DOHH2 (cell line): ENCODE data around the gene MBD5.

Source experiments
- H3F3A ChIP-seq: fragments of 200-600 bp; sonication (generic), shearing (Covaris generic); 2 replicates; pipeline ENCODE4 v1.6.0; 2016; ENCODE audit warnings: antibody characterized with exemption, mild to moderate bottlenecking; ENCODE audit not compliant: control insufficient read depth, insufficient read depth
- H3K27ac ChIP-seq: fragments of 200-600 bp; sonication (generic); 2 replicates; pipeline ENCODE4 v1.5.1; 2014; ENCODE audit warnings: low read depth, mild to moderate bottlenecking, low read length, moderate library complexity
- H3K27me3 ChIP-seq: fragments of 200-600 bp; sonication (generic); 2 replicates; pipeline ENCODE4 v1.6.1; 2014; ENCODE audit warnings: mild to moderate bottlenecking, low read length, mixed read lengths; ENCODE audit not compliant: control insufficient read depth
- H3K36me3 ChIP-seq: fragments of 200-600 bp; sonication (generic); 2 replicates; pipeline ENCODE4 v1.6.1; 2014; ENCODE audit warnings: mild to moderate bottlenecking, low read length, moderate library complexity, mixed read lengths; ENCODE audit not compliant: control insufficient read depth
- H3K4me1 ChIP-seq: fragments of 200-600 bp; sonication (generic); 2 replicates; pipeline ENCODE4 v1.6.1; 2014; ENCODE audit warnings: mild to moderate bottlenecking, low read length, mixed read lengths; ENCODE audit not compliant: control insufficient read depth
- H3K4me2 ChIP-seq: fragments of 200-600 bp; sonication (generic); 2 replicates; pipeline ENCODE4 v1.6.0; 2014; ENCODE audit warnings: mild to moderate bottlenecking, low read length, moderate library complexity
- H3K4me3 ChIP-seq: fragments of 200-600 bp; sonication (generic); 2 replicates; pipeline ENCODE4 v1.5.1; 2014; ENCODE audit warnings: mild to moderate bottlenecking, low read length, mixed read lengths
- H3K79me2 ChIP-seq: fragments of 200-600 bp; sonication (generic); 2 replicates; pipeline ENCODE4 v1.6.1; 2014; ENCODE audit warnings: mild to moderate bottlenecking, low read length, mixed read lengths; ENCODE audit not compliant: control insufficient read depth
- H3K9me2 ChIP-seq: fragments of 200-600 bp; sonication (generic); replicated peaks from 2 replicates; pipeline ENCODE4 v1.6.1; 2014; ENCODE audit warnings: mild to moderate bottlenecking, low read length, mixed read lengths; ENCODE audit not compliant: control insufficient read depth
- H3K9me3 ChIP-seq: fragments of 200-600 bp; sonication (generic); 2 replicates; pipeline ENCODE4 v1.6.1; 2014; ENCODE audit warnings: antibody characterized with exemption, low read length, mixed read lengths; ENCODE audit not compliant: control insufficient read depth, insufficient read depth
- H4K20me1 ChIP-seq: fragments of 200-600 bp; sonication (generic); 2 replicates; pipeline ENCODE4 v1.6.0; 2014; ENCODE audit warnings: low read depth, mild to moderate bottlenecking, antibody characterized with exemption, low read length, moderate library complexity; ENCODE audit not compliant: control insufficient read depth, insufficient read depth
- CTCF ChIP-seq: fragments of 200-600 bp; sonication (generic); IDR thresholded peaks from one replicate; pipeline ENCODE4 v1.5.1; 2014; ENCODE audit warnings: antibody characterized with exemption, mild to moderate bottlenecking, low read depth, low read length; ENCODE audit not compliant: poor library complexity, severe bottlenecking
- EZH2phosphoT487 ChIP-seq: fragments of 200-600 bp; sonication (generic); IDR thresholded peaks from 2 replicates; pipeline ENCODE4 v1.6.1; 2017; ENCODE audit warnings: borderline replicate concordance, mild to moderate bottlenecking, antibody characterized with exemption, low read length, moderate library complexity, mixed read lengths

Gene MBD5

GRCh38 chr2:148044322-148044721 lies 23.4 kb downstream of the MBD5 start:
- Histone ChIP-seq H3K4me3 (no peak overlapping the region), H3K4me2 (no peak overlapping the region), H3K79me2 (no peaks in the 10 kb centered on the region), H3K36me3 (no peaks in the 10 kb centered on the region), H3F3A (no peaks in the 10 kb centered on the region), H3K27me3 (no peaks in the 10 kb centered on the region), H3K9me3 (no peaks in the 10 kb centered on the region), H3K4me1 (no peaks in the 10 kb centered on the region; the same call in 1 of the 2 replicates), H4K20me1 (no peaks in the 10 kb centered on the region), H3K9me2 (no peaks in the 10 kb centered on the region), H3K27ac (no peak overlapping the region)
- TF ChIP-seq CTCF (no peak), EZH2phosphoT487 (no peak)

- Histone ChIP-seq H3K27ac (no peak overlapping the region), H3K79me2 (no peaks in the 10 kb centered on the region), H3K4me2 (no peak overlapping the region), H3K9me2 (no peaks in the 10 kb centered on the region), H3K9me3 (no peaks in the 10 kb centered on the region), H3F3A (no peaks in the 10 kb centered on the region), H3K4me3 (no peak overlapping the region), H3K27me3 (no peaks in the 10 kb centered on the region), H3K36me3 (no peaks in the 10 kb centered on the region), H4K20me1 (no peaks in the 10 kb centered on the region), H3K4me1 (no peaks in the 10 kb centered on the region; the same call in 1 of the 2 replicates)
- no peak for TF ChIP-seq EZH2phosphoT487
- no peak for TF ChIP-seq CTCF
These were observed 25.9 kb downstream of the MBD5 start for GRCh38 chr2:148046802-148047201.

GRCh38 chr2:148048475-148049221 lies 27.8 kb downstream of the MBD5 start:
- H3K9me3 ChIP-seq = no peaks in the 10 kb centered on the region
- no peaks in the 10 kb centered on the region for H3K27me3 ChIP-seq
- no peaks in the 10 kb centered on the region for H3K9me2 ChIP-seq
- no peak overlapping the region for H3K27ac ChIP-seq
- no peaks in the 10 kb centered on the region for H4K20me1 ChIP-seq
- H3K79me2 ChIP-seq = no peaks in the 10 kb centered on the region
- no peak overlapping the region for H3K4me2 ChIP-seq
- TF ChIP-seq CTCF (no peak), EZH2phosphoT487 (no peak)
- H3F3A ChIP-seq = no peaks in the 10 kb centered on the region
- H3K4me3 ChIP-seq = no peak overlapping the region
- no peaks in the 10 kb centered on the region; the same call in 1 of the 2 replicates for H3K4me1 ChIP-seq
- H3K36me3 ChIP-seq = no peaks in the 10 kb centered on the region
